HL-60 (cell line): ENCODE measurements around the gene GMDS.
"Not testable (repeated sequence)": the region's sequence is repeated elsewhere in the genome, so short reads cannot be mapped to it uniquely, and the experiment has no call there.

ENCODE experiments used
- DNase-seq, 2 experiments: peaks; one replicate each; pipeline ENCODE4 v3.0.0-alpha.2; 2010 to 2020; ENCODE audit warnings: low read depth in 1 of 2, low spot score in 1 of 2
- H3K27ac ChIP-seq: fragments of 250-450 bp; sonication (Bioruptor Pico); replicated peaks from 2 replicates; pipeline ENCODE4 v1.5.1; 2020; ENCODE audit warnings: mild to moderate bottlenecking, moderate library complexity
- H3K27me3 ChIP-seq: fragments of 250-450 bp; sonication (Bioruptor Pico); 2 replicates; pipeline ENCODE4 v1.5.1; 2021; ENCODE audit warnings: mild to moderate bottlenecking, moderate library complexity; ENCODE audit not compliant: insufficient read depth, poor library complexity, severe bottlenecking
- H3K4me3 ChIP-seq: replicated peaks from 2 replicates; pipeline ENCODE4 v1.5.1; 2011; ENCODE audit warnings: mild to moderate bottlenecking, control low read depth, low read length; ENCODE audit not compliant: insufficient read depth
- GABPA ChIP-seq: IDR thresholded peaks from 2 replicates; pipeline ENCODE4 v1.6.1; 2012; ENCODE audit warnings: low read depth
- POLR2AphosphoS5 ChIP-seq: IDR thresholded peaks from 2 replicates; pipeline ENCODE4 v1.6.1; 2012; ENCODE audit warnings: low read depth
- REST ChIP-seq: IDR thresholded peaks from 2 replicates; pipeline ENCODE4 v1.6.1; 2012; ENCODE audit warnings: low read depth; ENCODE audit not compliant: insufficient replicate concordance
- SPI1 ChIP-seq: IDR thresholded peaks from 2 replicates; pipeline ENCODE4 v1.6.1; 2012; ENCODE audit warnings: low read depth, mild to moderate bottlenecking, borderline replicate concordance
- TF ChIP-seq, protein P1 (sequence below): IDR thresholded peaks from one replicate; pipeline ENCODE4 v1.5.1; 2011; ENCODE audit warnings: low read length, control low read depth, inconsistent platforms; ENCODE audit not compliant: insufficient read depth

Gene GMDS

DNA sequence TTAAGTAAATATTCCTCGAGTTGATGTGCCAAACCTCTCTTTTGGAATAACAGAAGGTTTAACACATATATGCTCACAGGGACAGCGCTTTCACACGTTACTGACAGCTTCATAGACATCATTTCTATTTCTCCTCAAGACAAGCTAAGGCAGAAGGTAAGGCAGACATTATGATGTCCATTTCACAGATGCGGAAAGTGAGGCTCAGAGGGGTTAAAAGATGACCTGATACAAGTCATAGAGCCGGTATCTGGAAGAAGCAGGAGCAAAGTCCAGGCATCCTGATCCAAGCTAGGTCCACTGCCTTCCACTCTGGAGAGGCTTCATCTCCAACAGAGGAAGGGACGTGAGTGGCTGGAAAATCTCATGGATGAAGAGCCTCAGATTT lies 548.9 kb downstream of the GMDS start:
- Histone ChIP-seq H3K27ac (no peak overlapping the region), H3K4me3 (no peak overlapping the region), H3K27me3 (no peaks in the 10 kb centered on the region)
- no peak for DNase-seq
- TF ChIP-seq, protein P1, sequence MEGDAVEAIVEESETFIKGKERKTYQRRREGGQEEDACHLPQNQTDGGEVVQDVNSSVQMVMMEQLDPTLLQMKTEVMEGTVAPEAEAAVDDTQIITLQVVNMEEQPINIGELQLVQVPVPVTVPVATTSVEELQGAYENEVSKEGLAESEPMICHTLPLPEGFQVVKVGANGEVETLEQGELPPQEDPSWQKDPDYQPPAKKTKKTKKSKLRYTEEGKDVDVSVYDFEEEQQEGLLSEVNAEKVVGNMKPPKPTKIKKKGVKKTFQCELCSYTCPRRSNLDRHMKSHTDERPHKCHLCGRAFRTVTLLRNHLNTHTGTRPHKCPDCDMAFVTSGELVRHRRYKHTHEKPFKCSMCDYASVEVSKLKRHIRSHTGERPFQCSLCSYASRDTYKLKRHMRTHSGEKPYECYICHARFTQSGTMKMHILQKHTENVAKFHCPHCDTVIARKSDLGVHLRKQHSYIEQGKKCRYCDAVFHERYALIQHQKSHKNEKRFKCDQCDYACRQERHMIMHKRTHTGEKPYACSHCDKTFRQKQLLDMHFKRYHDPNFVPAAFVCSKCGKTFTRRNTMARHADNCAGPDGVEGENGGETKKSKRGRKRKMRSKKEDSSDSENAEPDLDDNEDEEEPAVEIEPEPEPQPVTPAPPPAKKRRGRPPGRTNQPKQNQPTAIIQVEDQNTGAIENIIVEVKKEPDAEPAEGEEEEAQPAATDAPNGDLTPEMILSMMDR, result no peak
- TF ChIP-seq SPI1, result no peak
- TF ChIP-seq REST, result no peak
- TF ChIP-seq POLR2AphosphoS5, result no peak
- no peak for TF ChIP-seq GABPA

DNA sequence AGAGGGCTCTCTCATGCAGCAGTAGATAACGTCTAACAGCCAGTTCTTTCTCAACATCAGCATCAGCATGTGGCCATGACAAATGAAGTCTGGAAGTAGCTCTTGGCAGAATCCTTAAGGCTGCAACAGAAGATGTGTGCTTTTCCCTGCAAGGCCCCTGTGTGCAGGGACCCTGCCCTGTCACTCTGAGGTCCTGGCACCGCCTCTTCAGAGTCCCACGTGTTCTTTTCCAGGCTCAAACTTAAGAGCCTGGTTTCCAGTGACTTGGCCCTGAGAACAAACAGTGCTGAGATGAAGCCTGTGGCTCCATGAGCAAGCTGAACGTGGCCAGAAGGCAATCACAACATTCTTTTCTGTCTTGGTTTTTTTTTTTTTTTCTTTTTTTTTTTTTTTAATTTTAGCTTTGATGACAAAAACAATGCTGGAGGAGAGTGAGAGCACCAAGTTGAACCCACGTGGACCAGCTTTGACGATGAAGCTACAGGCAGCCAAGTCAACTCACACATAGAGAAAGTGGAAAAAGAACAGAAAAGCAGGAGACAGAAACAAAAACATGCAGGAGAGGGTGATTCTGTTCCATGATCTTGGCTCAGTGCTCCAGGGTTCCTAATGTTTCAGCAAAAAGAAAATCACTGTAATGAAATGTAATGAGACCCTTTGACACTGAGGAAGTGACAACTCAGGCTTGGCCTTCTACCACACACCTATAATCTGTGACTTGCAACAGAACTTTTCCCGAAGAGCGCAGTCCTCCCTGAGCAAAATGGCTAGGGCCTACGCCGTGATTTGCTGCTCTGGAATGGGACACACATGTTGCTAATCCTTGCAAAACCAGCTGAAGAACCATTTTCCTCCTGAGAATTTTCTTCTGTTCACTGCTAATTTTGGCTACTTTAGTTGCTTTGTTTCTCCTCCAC lies 549.6 kb downstream of the GMDS start:
- Histone ChIP-seq H3K27me3 (no peaks in the 10 kb centered on the region), H3K27ac (no peak overlapping the region), H3K4me3 (no peak overlapping the region)
- TF ChIP-seq REST, result no peak
- no peak for TF ChIP-seq GABPA
- TF ChIP-seq, protein P1, result no peak
- no peak for TF ChIP-seq SPI1
- DNase-seq, result no peak

DNA sequence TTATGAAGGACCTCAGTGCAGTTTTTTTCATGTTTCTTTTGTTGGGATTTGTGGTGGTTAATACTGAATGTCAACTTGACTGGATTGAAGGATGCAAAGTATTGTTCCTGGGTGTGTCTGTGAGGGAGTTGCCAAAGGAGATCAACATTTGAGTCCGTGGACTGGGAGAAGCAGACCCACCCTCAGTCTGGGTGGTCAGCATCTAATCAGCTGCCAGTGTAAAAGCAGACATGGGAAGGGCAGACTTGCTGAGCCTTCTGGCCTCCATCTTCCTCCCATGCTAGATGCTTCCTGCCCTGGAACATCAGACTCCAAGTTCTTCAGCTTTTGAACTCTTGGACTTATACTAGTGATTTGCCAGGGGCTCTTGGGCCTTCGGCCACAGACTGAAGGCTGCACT lies 553.6 kb downstream of the GMDS start:
- H3K27ac ChIP-seq, H3K4me3 ChIP-seq, DNase-seq, H3K27me3 ChIP-seq: not testable (repeated sequence)

- DNase-seq, H3K27me3 ChIP-seq, H3K4me3 ChIP-seq, H3K27ac ChIP-seq: not testable (repeated sequence)
These were observed 554.7 kb downstream of the GMDS start for GRCh38 chr6:1690656-1691055.

GRCh38 chr6:1689141-1689540 lies 556.3 kb downstream of the GMDS start:
- no peak for TF ChIP-seq GABPA
- TF ChIP-seq, protein P1, result no peak
- no peak for TF ChIP-seq REST
- no peak for TF ChIP-seq POLR2AphosphoS5
- no peak for TF ChIP-seq SPI1
- H3K4me3 ChIP-seq, result no peak overlapping the region
- no peak for DNase-seq
- no peaks in the 10 kb centered on the region for H3K27me3 ChIP-seq
- H3K27ac ChIP-seq, result no peak overlapping the region
